GM23248 (cell line): Measurements from ENCODE around the gene ESPN. TPM values are rescaled to one million over a fixed set of nuclear protein-coding genes. Genes with fewer than 3 reads are reported as not detected.
A peak's percentile ranks its signal among the peaks of the same experiment; 100 is the strongest.

Experiments
- DNase-seq: peaks from one replicate; pipeline ENCODE4 v3.0.0-alpha.2; 2015
- H2AFZ ChIP-seq: fragments of 200-600 bp; sonication (generic); 2 replicates; pipeline ENCODE4 v1.6.1; 2016; ENCODE audit warnings: antibody characterized with exemption
- H3F3A ChIP-seq: fragments of 200-600 bp; sonication (generic); 2 replicates; pipeline ENCODE4 v1.6.1; 2016; ENCODE audit warnings: mild to moderate bottlenecking, antibody characterized with exemption, mixed run types; ENCODE audit not compliant: insufficient read depth
- H3K27ac ChIP-seq: fragments of 200-600 bp; sonication (generic); 2 replicates; pipeline ENCODE4 v1.5.1; 2016; ENCODE audit warnings: mild to moderate bottlenecking
- H3K27me3 ChIP-seq: fragments of 200-600 bp; sonication (generic); replicated peaks from 2 replicates; pipeline ENCODE4 v1.6.1; 2016; ENCODE audit warnings: mild to moderate bottlenecking; ENCODE audit not compliant: insufficient read depth
- H3K36me3 ChIP-seq: fragments of 200-600 bp; sonication (generic); 2 replicates; pipeline ENCODE4 v1.6.1; 2016; ENCODE audit warnings: low read depth, mild to moderate bottlenecking
- H3K4me1 ChIP-seq: fragments of 200-600 bp; sonication (generic); 2 replicates; pipeline ENCODE4 v1.6.1; 2016; ENCODE audit warnings: mild to moderate bottlenecking; ENCODE audit not compliant: insufficient read depth
- H3K4me2 ChIP-seq: fragments of 200-600 bp; sonication (generic); one replicate; pipeline ENCODE4 v1.6.1; 2016; ENCODE audit warnings: mild to moderate bottlenecking; ENCODE audit not compliant: unreplicated experiment
- H3K4me3 ChIP-seq: fragments of 200-600 bp; sonication (generic); 2 replicates; pipeline ENCODE4 v1.5.1; 2016; ENCODE audit warnings: mild to moderate bottlenecking
- H3K79me2 ChIP-seq: fragments of 200-600 bp; sonication (generic); 2 replicates; pipeline ENCODE4 v1.6.1; 2016; ENCODE audit warnings: mild to moderate bottlenecking; ENCODE audit not compliant: insufficient read depth
- H3K9ac ChIP-seq: fragments of 200-600 bp; sonication (generic); 2 replicates; pipeline ENCODE4 v1.6.1; 2016; ENCODE audit warnings: mild to moderate bottlenecking
- H3K9me2 ChIP-seq: fragments of 200-600 bp; sonication (generic); 2 replicates; pipeline ENCODE4 v1.6.1; 2016; ENCODE audit warnings: mixed run types, mild to moderate bottlenecking, moderate library complexity; ENCODE audit not compliant: insufficient read depth
- H3K9me3 ChIP-seq: fragments of 200-600 bp; sonication (generic); one replicate; pipeline ENCODE4 v1.6.1; 2017; ENCODE audit warnings: low read depth
- H4K20me1 ChIP-seq: fragments of 200-600 bp; sonication (generic); 2 replicates; pipeline ENCODE4 v1.6.0; 2016; ENCODE audit not compliant: insufficient read depth
- EZH2 ChIP-seq: fragments of 200-600 bp; sonication (generic); IDR thresholded peaks from 2 replicates; pipeline ENCODE4 v1.6.1; 2018; ENCODE audit warnings: antibody characterized with exemption, mild to moderate bottlenecking; ENCODE audit not compliant: insufficient read depth, poor library complexity, severe bottlenecking
- EZH2phosphoT487 ChIP-seq: fragments of 200-600 bp; sonication (generic); IDR thresholded peaks from 2 replicates; pipeline ENCODE4 v1.6.1; 2018; ENCODE audit warnings: antibody characterized with exemption, moderate library complexity, mild to moderate bottlenecking, low read depth; ENCODE audit not compliant: insufficient read depth
- whole genome bisulfite sequencing, 2 experiments: methylation state at CpG; one replicate each; pipeline ENCODE4 v1.1.6; 2015 to 2017; ENCODE audit warnings: low lambda C conversion rate in 2 of 2, low coverage in 1 of 2; ENCODE audit errors: missing lambda C conversion rate in 2 of 2; 5-methylcytosine and 5-hydroxymethylcytosine counted together
- in situ Hi-C: fragments of 300-500 bp; cut with MboI; formaldehyde crosslinking; loops from 2 replicates; pipeline ENCODE4 v1.15.0; 2020
- polyA plus RNA-seq: library from polyadenylated mRNA; unstranded; fragments of >200 nt; fragmentation: Nextera tagmentation; extraction: Ambion mirVana; gene quantifications from 2 replicates; pipeline ENCODE4 v1.2.1, GENCODE V29; 2016
- total RNA-seq: library from RNA; depleted of rRNA; stranded (reverse); fragments of >200 nt; shearing (Covaris generic); gene quantifications from 2 replicates; pipeline ENCODE4 v1.2.3, GENCODE V29; 2014

The ESPN gene
- total and polyA plus RNA-seq, 2 experiments from 2014 or later: not detected

DNA sequence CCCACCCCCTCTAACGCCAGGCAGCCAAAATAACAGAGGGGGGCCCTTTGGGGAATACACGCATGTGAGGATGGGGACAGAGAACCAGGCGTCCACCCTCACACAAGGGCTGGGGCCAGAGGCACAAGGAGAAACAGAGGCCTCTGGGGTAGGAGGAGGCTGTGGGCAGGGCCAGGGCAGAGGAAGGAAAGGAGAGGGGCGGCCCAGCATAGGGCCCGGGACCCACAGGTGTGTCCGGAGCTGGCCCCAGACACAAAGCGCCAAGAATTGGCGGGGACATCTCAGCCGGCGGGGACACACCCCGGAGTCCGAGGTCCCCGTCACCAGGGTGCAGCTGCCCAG is 60.2 kb downstream of the ESPN start:
- Histone ChIP-seq H4K20me1 (no peaks in the 10 kb centered on the region), H3K9me2 (no peaks in the 10 kb centered on the region), H3K9me3 (no peaks in the 10 kb centered on the region), H3K4me2 (no peak overlapping the region), H3F3A (no peaks in the 10 kb centered on the region), H3K4me1 (no peaks in the 10 kb centered on the region), H3K4me3 (peak overlapping the region; percentile 68), H2AFZ (no peak overlapping the region), H3K9ac (peak overlapping the region; percentile 58; the same call in 1 of the 2 replicates), H3K36me3 (no peaks in the 10 kb centered on the region), H3K27ac (no peak overlapping the region), H3K27me3 (no peaks in the 10 kb centered on the region), H3K79me2 (no peaks in the 10 kb centered on the region)
- WGBS, 2 experiments: 35 to 40% methylated on average over 9 to 13 of the region's 13 CpGs
- no peak for TF ChIP-seq EZH2phosphoT487
- no peak for TF ChIP-seq EZH2
- no peak for DNase-seq
- in situ Hi-C loops: no loop called here

DNA sequence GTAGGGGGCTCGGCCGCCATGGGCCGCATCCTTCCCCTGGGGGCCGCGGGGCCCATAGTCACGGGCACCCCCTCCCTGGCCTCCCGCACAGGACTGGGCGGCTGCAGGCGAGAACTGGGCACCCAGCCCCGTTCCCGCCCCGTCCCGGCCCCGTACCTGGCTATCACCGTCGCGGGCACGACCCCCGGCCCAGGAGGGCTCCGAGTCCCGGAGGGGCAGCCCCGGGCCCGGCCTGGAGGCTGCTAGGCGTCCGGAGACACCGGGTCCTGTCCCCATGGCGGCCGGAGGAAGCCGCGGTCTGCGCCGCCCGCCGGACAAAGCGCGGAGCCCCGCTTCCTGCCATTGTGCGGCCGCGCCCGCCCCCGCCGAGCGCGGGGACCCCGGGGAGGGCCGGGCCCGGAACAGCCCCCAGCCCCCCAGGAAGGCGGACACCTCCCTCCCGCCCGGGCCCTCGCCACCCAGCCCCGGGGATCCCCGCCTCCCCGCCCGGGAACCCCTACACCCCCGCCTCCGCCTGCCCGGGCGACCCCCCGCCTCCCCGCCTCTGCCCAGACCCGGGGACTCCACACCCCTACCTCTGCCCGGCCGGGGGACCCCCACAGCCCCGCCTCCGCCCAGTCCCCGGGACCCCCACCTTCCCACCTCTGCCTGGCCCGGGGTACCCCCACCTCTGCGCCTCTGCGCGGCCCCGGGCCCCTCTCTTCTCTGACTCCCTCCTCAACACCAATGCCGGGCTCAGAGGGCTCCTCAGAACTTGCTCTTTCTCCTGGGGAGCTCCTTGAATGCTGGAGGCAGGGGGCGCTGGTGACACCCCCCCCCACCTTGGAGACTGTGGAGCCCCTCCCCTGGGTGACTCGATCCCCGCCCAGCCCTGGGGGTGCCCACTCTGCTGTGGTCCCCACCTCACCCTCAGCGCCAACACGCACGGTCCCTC is 60.9 kb downstream of the ESPN start:
- H3K4me2 ChIP-seq: peak overlapping the region; percentile 34

DNA sequence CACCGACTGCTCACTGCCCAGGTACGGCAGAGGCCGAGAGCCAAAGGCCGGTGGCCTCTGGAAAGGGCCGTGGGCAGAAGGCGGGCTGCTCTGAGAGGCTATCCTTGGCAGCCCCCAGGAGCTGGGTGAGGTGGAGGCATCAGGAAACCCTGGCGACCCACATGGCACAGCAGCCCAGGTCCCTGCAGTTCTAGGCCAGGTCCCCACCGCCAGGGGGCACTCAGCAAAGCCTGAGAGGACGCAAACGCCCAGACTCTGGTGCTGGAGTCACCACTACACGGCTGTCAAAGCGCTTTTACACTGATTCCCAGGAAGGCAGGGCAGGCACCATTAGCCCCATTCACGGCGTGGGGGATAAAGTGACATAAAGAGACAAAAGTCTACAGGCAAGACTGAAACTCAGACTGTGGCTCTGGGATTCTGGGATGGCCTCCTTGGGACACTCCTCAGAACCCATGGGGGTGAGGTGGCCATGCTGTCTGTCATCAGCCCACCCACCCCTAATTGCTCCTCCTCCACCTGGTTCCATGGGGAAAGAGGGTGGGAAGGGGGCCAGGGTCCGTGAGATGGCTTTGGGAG is 61.9 kb downstream of the ESPN start:
- no peaks in the 10 kb centered on the region for H3K27me3 ChIP-seq
- peaks cover 7% of the 10 kb centered on the region; the same call in 1 of the 2 replicates for H3F3A ChIP-seq
- peak; percentile 93 for DNase-seq
- no peaks in the 10 kb centered on the region for H3K36me3 ChIP-seq
- no peaks in the 10 kb centered on the region for H3K79me2 ChIP-seq
- no peak overlapping the region for H3K4me3 ChIP-seq
- H3K27ac ChIP-seq: no peak overlapping the region
- TF ChIP-seq EZH2phosphoT487 (no peak), EZH2 (no peak)
- no peaks in the 10 kb centered on the region for H3K9me3 ChIP-seq
- no peaks in the 10 kb centered on the region for H3K9me2 ChIP-seq
- 0 to 3% methylated on average over 14 to 15 of the region's 15 CpGs for WGBS, 2 experiments
- no peak overlapping the region for H2AFZ ChIP-seq
- H4K20me1 ChIP-seq: no peaks in the 10 kb centered on the region
- in situ Hi-C loops: no loop called here
- no peak overlapping the region for H3K9ac ChIP-seq
- H3K4me1 ChIP-seq: peaks cover 8% of the 10 kb centered on the region
- no peak overlapping the region for H3K4me2 ChIP-seq

More for the DNA sequence above, 60.9 kb downstream of the ESPN start:
- H3K4me1 ChIP-seq: no peaks in the 10 kb centered on the region
- H2AFZ ChIP-seq: peak overlapping the region; percentile 61
- WGBS, 2 experiments: 5 to 7% methylated on average over 15 to 43 of the region's 80 CpGs
- in situ Hi-C loops: no loop called here
- no peaks in the 10 kb centered on the region for H4K20me1 ChIP-seq
- no peaks in the 10 kb centered on the region for H3K36me3 ChIP-seq
- H3K79me2 ChIP-seq: no peaks in the 10 kb centered on the region
- H3K4me3 ChIP-seq: peak overlapping the region; percentile 68
- no peak overlapping the region for H3K27ac ChIP-seq
- DNase-seq: peak; percentile 45
- no peaks in the 10 kb centered on the region for H3K9me3 ChIP-seq
- no peaks in the 10 kb centered on the region for H3K27me3 ChIP-seq
- no peak for TF ChIP-seq EZH2
- no peak for TF ChIP-seq EZH2phosphoT487
- peak overlapping the region; percentile 58; the same call in 1 of the 2 replicates for H3K9ac ChIP-seq
- H3F3A ChIP-seq: no peaks in the 10 kb centered on the region
- no peaks in the 10 kb centered on the region for H3K9me2 ChIP-seq

DNA sequence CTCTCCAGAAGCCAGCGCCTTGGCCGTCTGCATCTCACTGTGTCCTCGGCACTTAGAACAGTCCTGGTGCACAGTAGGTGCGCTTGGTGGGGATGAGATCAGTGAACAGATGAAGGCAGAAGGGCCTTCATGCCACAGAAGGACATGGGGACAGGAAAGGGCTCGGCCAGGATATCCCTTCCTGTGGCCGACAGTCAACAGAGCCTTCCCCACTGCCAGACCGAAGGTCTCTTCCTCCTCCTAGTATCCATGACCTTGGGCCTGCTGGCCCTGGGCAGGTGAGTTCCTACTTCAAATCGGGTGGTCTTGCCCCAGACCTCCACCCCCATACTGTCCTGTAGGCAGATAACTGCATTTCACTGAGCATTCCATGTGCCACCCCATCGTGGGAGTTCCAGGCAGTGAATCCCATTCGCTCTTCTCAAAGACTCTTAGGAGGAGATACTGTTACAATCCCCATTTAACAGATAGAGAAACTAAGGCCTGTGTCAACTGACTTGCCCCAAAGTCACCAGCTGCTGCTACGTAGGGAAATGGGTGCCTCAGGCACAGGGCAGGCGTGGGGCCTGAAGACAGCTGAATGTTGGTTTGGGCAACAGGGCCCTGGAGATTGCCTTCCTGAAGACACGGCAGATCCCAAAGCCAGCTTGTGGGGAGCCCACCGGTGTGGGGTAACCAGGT is 63.4 kb downstream of the ESPN start:
- no peak overlapping the region for H3K4me3 ChIP-seq
- WGBS, 2 experiments: 91 to 93% methylated on average over 14 of the region's 14 CpGs
- H3K27me3 ChIP-seq: no peaks in the 10 kb centered on the region
- in situ Hi-C loops: no loop called here
- DNase-seq: no peak
- H2AFZ ChIP-seq: no peak overlapping the region
- H3K79me2 ChIP-seq: no peaks in the 10 kb centered on the region
- no peaks in the 10 kb centered on the region for H3K9me2 ChIP-seq
- H3K27ac ChIP-seq: no peak overlapping the region
- H3K4me2 ChIP-seq: no peak overlapping the region
- peaks cover 16% of the 10 kb centered on the region for H3K4me1 ChIP-seq
- no peaks in the 10 kb centered on the region for H3K36me3 ChIP-seq
- TF ChIP-seq EZH2: no peak
- no peak for TF ChIP-seq EZH2phosphoT487
- no peaks in the 10 kb centered on the region for H4K20me1 ChIP-seq
- no peaks in the 10 kb centered on the region for H3K9me3 ChIP-seq
- no peak overlapping the region for H3K9ac ChIP-seq
- H3F3A ChIP-seq: peaks cover 11% of the 10 kb centered on the region; the same call in 1 of the 2 replicates
